Adrenal gland (tissue), 12 donors: ENCODE measurements around the gene CTSH. TPM values are rescaled to one million over a fixed set of nuclear protein-coding genes. Genes with fewer than 3 reads are reported as not detected.

Source experiments
- DNase-seq, 7 donors: peaks; one replicate each; pipeline ENCODE4 v3.0.0-alpha.2; 2019 to 2020
- H3K27ac ChIP-seq, 5 donors: fragments of 200-600 bp; sonication (generic) in 4 of 5; 1 replicate in 3 of 5; 2 replicates in 2 of 5; pipeline versions ENCODE4 v1.5.1 to v1.8.0; 2016 to 2020; ENCODE audit warnings: mild to moderate bottlenecking in 1 of 5
- H3K27me3 ChIP-seq: fragments of 200-600 bp; 2 replicates; pipeline ENCODE4 v1.8.0; 2021
- H3K36me3 ChIP-seq, 2 donors: fragments of 200-600 bp; replicated peaks in 1 of 2; 1 replicate in 1 of 2; 2 replicates in 1 of 2; pipeline versions ENCODE4 v1.5.1 to v1.8.0; 2018 to 2022
- H3K4me1 ChIP-seq, 2 donors: fragments of 200-600 bp; replicated peaks in 1 of 2; 1 replicate in 1 of 2; 2 replicates in 1 of 2; pipeline versions ENCODE4 v1.5.1 to v1.8.0; 2018 to 2021
- H3K4me3 ChIP-seq, 4 donors: fragments of 200-600 bp; sonication (generic) in 3 of 4; one replicate each; pipeline ENCODE4 v1.5.1; 2016 to 2018
- H3K9me3 ChIP-seq, 3 donors: fragments of 200-600 bp; sonication (generic) in 1 of 3; replicated peaks in 1 of 3; 1 replicate in 2 of 3; 2 replicates in 1 of 3; pipeline versions ENCODE4 v1.5.1 to v1.8.0; 2016 to 2021
- POLR2A ChIP-seq, 2 donors: fragments of 450-650 bp; IDR thresholded peaks; one replicate each; pipeline ENCODE4 v1.6.1; 2017; ENCODE audit warnings: antibody characterized with exemption in 2 of 2, mild to moderate bottlenecking in 2 of 2, moderate library complexity in 1 of 2
- WGBS, 4 donors: extraction: QIAGEN DNeasy Blood & Tissue Kit in 2 of 4; methylation state at CpG; one replicate each; pipeline versions ENCODE4 v1.1.5 to v1.1.7; 2013 to 2017; 5-methylcytosine and 5-hydroxymethylcytosine counted together
- intact Hi-C, 2 donors: fragments of 100-400 bp; cut with DNase I; formaldehyde crosslinking; loops; one replicate each; pipeline versions ENCODE4 v1.14.1 to v1.15.0; 2022 to 2023
- polyA plus RNA-seq, 3 donors: library from polyadenylated mRNA; stranded (reverse); fragments of 200-250 nt in 2 of 3; fragments of 350-450 nt in 1 of 3; fragmentation: Illumina TruSeq in 1 of 3; extraction: RNeasy Lipid Tissue Mini Kit (QIAGEN cat#74804) in 1 of 3; gene quantifications; one replicate each; pipeline ENCODE4 v1.2.3, GENCODE V29; 2013 to 2014
- total RNA-seq, 9 donors: library from RNA; depleted of rRNA in 4 of 9; stranded (reverse); fragments of >200 nt in 4 of 9; fragments of 120-200 nt in 1 of 9; fragmentation: NEBNext Ultra II Directional in 1 of 9; extraction: Animal tissue kit (Norgen Biotek cat#: 25700) in 1 of 9; gene quantifications; one replicate each; pipeline versions ENCODE4 v1.1.0 to v1.2.4, GENCODE V29; 2013 to 2023
- TF ChIP-seq, protein P1 (sequence below), 6 experiments: fragments of 450-650 bp in 4 of 6; fragments of 200-600 bp in 2 of 6; sonication (generic) in 1 of 6; IDR thresholded peaks; 1 replicate in 5 of 6; 2 replicates in 1 of 6; pipeline versions ENCODE4 v1.5.1 to v1.8.0; 2016 to 2021; ENCODE audit warnings: antibody characterized with exemption in 6 of 6, mild to moderate bottlenecking in 2 of 6, moderate library complexity in 1 of 6
- donor health status: healthy with polysubstance abuse.
- donor health status: Bipolar disorder and iron deficiency.
- donor health status: DM: yes; HTN: yes; CAD: no.
- donor health status: DM: no; HTN: no; CAD: no.
- donor health status: DM: no; HTN: no; CAD: no.
- donor health status: DM: yes; HTN: yes; CAD: no.

CTSH gene
- total and polyA plus RNA-seq, 12 donors: 24.2 to 303 (median 139) TPM

DNA sequence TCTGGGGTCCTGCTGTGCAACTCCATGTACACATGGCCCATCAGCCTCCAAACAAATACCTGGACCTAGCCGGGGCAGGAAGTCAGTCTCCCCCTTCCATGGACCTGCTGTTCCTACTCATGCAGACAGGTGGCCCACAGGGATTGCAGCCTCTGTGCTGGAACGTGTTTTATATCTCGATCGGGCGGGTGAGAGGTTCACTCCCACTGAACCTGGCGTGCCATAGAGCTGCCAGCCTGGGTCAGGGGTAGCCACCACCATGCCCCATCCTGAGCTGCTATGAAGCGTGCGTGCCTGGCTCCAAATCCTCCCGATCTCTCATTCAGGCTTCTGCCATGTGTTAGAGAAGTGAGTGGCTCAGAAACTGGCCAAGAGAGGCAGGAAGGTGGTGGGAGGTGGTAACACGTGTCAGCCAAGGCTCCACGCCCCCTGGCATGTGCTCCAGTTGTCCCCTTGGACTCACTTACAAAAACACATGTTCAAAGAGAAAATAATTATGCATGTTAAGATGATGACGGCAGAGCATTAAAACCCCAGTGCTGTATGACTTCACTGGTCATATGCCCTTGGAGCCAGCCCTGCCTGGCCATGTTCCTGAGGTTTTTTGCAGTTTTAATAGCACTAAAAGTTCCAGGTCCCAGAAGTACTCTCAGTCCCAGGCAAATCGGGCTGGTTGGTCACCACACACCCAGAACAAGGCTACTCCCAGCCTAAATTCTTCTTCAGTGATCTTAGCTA lies 30.6 kb downstream of the CTSH start:
- Histone ChIP-seq H3K9me3 (no peaks in the 10 kb centered on the region), H3K4me1 (peaks cover 15 to 51% of the 10 kb centered on the region in 2 donors), H3K27me3 (no peaks in the 10 kb centered on the region), H3K4me3 (no peak overlapping the region), H3K36me3 (peaks cover 0 to 39% of the 10 kb centered on the region in 2 donors), H3K27ac (peak overlapping the region in 4 of 5 donors; percentile 34 to 83 (median 62))
- 54 to 60% (median 56%) methylated on average over 7 to 13 of the region's 13 CpGs for WGBS, 4 donors
- peak in 6 of 7 donors; percentile 47 to 69 (median 57) for DNase-seq
- TF ChIP-seq, protein P1, sequence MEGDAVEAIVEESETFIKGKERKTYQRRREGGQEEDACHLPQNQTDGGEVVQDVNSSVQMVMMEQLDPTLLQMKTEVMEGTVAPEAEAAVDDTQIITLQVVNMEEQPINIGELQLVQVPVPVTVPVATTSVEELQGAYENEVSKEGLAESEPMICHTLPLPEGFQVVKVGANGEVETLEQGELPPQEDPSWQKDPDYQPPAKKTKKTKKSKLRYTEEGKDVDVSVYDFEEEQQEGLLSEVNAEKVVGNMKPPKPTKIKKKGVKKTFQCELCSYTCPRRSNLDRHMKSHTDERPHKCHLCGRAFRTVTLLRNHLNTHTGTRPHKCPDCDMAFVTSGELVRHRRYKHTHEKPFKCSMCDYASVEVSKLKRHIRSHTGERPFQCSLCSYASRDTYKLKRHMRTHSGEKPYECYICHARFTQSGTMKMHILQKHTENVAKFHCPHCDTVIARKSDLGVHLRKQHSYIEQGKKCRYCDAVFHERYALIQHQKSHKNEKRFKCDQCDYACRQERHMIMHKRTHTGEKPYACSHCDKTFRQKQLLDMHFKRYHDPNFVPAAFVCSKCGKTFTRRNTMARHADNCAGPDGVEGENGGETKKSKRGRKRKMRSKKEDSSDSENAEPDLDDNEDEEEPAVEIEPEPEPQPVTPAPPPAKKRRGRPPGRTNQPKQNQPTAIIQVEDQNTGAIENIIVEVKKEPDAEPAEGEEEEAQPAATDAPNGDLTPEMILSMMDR (IDR thresholded peaks at IDR 0.05): peak; percentile 21 to 63 (median 56)
- peak in 1 of 2 donors; percentile 21 for TF ChIP-seq POLR2A (IDR thresholded peaks at IDR 0.05)
- intact Hi-C loops: loop anchor here (5.0 to 10.0 kb wide), 3 partner anchors 63 to 271 kb away; no protein-coding TSS in a partner anchor

DNA sequence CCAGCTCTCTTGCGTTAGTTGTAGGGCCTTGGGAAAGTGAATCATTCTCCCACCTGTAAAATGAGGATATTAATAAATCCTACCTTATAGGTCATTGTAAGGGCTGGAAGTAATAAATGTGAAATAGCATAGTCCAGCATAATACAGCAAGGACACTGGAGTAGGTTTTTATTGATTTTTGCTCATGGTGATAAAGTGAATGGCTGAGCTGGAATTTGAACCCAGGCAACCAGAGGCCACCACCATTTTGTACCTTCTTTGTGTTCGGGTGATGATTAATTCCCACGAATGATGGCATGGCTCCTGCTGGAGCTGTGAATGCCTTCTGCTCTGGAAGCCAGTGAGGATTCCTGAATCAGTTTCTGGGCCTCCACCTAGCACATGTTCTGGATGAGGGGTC lies 31.8 kb downstream of the CTSH start:
- no peak for DNase-seq
- WGBS, 4 donors: 80 to 85% (median 82%) methylated on average over 3 of the region's 3 CpGs
- Histone ChIP-seq H3K9me3 (no peaks in the 10 kb centered on the region), H3K4me1 (peaks cover 15 to 54% of the 10 kb centered on the region in 2 donors), H3K27ac (no peak overlapping the region), H3K4me3 (no peak overlapping the region), H3K27me3 (no peaks in the 10 kb centered on the region), H3K36me3 (peaks cover 0 to 34% of the 10 kb centered on the region in 2 donors)
- no peak for TF ChIP-seq POLR2A (IDR thresholded peaks at IDR 0.05)
- TF ChIP-seq, protein P1 (IDR thresholded peaks at IDR 0.05): no peak
- intact Hi-C loops: loop anchor here (5.0 to 10.0 kb wide), 3 partner anchors 64 to 272 kb away; no protein-coding TSS in a partner anchor

DNA sequence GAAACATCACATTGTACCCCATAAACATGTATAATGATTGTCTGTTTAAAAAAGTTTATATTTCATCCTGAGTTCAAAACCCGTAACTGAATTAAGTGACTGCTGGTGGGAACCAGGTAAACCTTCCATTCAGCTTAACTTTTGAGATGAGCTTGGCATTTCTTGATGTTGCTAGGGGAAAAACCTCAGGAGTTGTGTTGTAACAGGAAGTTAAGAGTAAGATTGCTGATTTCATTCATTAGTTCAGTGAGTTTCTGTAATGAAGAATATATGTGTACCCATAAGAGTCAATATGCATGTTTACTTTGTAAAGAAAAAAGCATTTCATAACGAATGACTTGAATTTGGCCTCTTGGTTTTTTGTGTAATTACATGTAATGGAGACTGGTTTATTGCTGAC lies 32.5 kb downstream of the CTSH start:
- Histone ChIP-seq H3K36me3 (peaks cover 0 to 35% of the 10 kb centered on the region in 2 donors), H3K4me3 (no peak overlapping the region), H3K9me3 (no peaks in the 10 kb centered on the region), H3K27ac (no peak overlapping the region), H3K27me3 (no peaks in the 10 kb centered on the region), H3K4me1 (peaks cover 15 to 49% of the 10 kb centered on the region in 2 donors)
- intact Hi-C loops: loop anchor here (5.0 to 10.0 kb wide), 3 partner anchors 65 to 272 kb away; no protein-coding TSS in a partner anchor
- no peak for TF ChIP-seq POLR2A (IDR thresholded peaks at IDR 0.05)
- TF ChIP-seq, protein P1 (IDR thresholded peaks at IDR 0.05): no peak
- DNase-seq: no peak
- WGBS, 4 donors: 82 to 92% (median 86%) methylated on average over 2 of the region's 2 CpGs

DNA sequence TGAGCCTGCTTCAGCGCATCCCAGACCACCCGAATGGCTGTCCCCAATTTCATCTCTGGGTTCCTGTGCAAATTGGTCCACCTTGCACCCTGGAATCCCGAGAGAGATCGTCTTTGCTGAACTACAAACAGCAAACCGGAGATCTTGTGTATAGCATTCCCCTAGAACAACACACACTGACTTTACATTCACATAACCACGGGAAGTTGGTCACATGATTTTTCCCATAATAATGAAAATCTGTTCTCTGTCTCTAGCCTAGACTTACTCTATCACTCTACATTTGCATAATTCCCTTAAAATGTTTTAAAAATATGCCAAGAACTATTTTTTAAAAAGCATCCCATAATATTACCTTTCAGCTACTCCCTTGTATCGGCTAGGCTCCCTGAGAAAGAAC lies 34.6 kb downstream of the CTSH start:
- no peak overlapping the region for H3K27ac ChIP-seq
- 79 to 85% (median 80%) methylated on average over 7 of the region's 7 CpGs for WGBS, 4 donors
- peaks cover 0 to 54% of the 10 kb centered on the region in 2 donors for H3K36me3 ChIP-seq
- DNase-seq: no peak
- no peaks in the 10 kb centered on the region for H3K27me3 ChIP-seq
- peaks cover 18 to 43% of the 10 kb centered on the region in 2 donors for H3K4me1 ChIP-seq
- intact Hi-C loops: loop anchor here (5.0 to 10.0 kb wide), 3 partner anchors 67 to 275 kb away; no protein-coding TSS in a partner anchor
- no peaks in the 10 kb centered on the region for H3K9me3 ChIP-seq
- TF ChIP-seq, protein P1 (IDR thresholded peaks at IDR 0.05): no peak
- TF ChIP-seq POLR2A (IDR thresholded peaks at IDR 0.05): no peak
- H3K4me3 ChIP-seq: no peak overlapping the region
